ENCODE results near the gene KCNV2. TPM values are rescaled to one million over a fixed set of nuclear protein-coding genes. Genes with fewer than 3 reads are reported as not detected.
"Not testable (repeated sequence)": the region's sequence is repeated elsewhere in the genome, so short reads cannot be mapped to it uniquely, and the experiment has no call there.

Gene KCNV2
- polyA plus RNA-seq (ENCODE audit: insufficient read length) = 0.12 TPM

- DNase-seq = no peak
Measured at GRCh38 chr9:2717385-2717784, at the start of gene KCNV2. TSS of gene KCNV2 (plus strand) at chr9:2717510. CDS start at chr9:2717740, 230 bp downstream.

GRCh38 chr9:2673161-2673560 is 44.1 kb upstream of the KCNV2 start:
- no peak for DNase-seq

DNA sequence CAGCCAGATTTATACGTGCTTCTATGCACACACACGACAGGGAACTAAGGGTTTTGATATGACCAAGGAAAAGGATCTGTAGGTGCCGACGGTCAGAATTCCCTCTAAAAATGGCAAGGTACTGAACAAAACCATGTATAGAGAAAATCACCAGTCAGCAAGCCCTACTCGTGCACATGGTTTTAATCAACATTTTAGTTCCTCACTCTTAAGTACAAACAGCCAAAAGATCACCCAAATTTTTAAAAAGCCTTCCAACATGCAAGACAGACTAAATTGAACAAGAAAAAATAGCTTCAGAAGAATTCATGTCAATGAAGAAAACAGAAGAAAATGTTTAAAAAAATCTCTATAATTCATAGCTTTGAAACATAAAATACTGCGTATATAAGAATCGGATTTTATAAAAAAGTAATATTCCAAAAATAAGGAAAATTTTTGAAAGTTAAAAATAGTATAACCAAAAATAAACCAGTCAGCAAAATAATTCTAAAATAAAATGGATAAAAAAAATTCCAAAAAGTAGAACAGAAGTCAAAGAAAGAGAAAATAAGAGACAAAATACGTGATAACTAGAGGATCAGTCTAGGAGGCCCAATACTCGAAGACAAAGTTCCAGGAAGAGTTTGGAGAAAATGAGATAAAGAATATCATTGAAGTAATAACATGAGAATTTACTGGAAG is 43.0 kb upstream of the KCNV2 start:
- DNase-seq = no peak

DNA sequence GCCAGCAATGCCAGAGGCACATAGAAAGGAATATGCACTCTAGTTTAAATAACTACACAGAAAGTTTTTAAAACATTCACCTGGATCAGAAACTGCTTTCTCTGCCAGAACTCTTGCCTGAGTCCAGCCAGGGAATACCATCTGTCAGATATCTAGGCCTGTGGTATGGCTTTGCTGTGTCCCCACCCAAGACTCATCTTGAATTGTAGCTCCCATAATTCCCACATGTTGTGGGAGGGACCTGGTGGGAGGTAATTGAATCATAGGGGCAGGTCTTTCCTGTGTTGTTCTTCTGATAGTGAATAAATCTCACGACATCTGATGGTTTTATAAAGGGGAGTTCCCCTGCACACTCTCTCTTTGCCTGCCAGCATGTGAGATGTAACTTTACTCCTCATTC is 41.5 kb upstream of the KCNV2 start:
- no peak for DNase-seq

GRCh38 chr9:2676466-2676865 is 40.8 kb upstream of the KCNV2 start:
- DNase-seq = no peak

- no peak for DNase-seq
Measured at GRCh38 chr9:2677915-2678889, 39.1 kb upstream of the KCNV2 start.

GRCh38 chr9:2679011-2679410 is 38.3 kb upstream of the KCNV2 start:
- DNase-seq = no peak

DNA sequence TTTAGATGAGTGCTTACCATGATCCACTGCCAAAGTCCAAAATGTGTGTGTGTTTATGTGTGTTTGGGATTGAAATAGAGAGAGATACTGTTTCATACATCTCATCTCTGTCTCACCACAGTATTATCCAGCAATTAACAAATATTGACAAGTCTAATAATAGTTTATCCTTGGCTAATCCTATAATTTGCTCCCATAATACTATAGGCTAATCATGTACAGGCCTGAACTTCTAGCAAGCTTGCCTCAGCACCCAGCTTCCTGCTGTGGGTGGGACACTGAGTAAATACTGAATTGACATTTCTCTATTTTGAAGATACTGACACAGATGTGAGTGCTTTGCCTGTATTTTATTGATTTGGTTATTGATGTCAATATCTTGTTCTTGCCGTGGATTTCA is 35.3 kb upstream of the KCNV2 start:
- no peak for DNase-seq

GRCh38 chr9:2686911-2687310 is 30.4 kb upstream of the KCNV2 start:
- no peak for DNase-seq

DNA sequence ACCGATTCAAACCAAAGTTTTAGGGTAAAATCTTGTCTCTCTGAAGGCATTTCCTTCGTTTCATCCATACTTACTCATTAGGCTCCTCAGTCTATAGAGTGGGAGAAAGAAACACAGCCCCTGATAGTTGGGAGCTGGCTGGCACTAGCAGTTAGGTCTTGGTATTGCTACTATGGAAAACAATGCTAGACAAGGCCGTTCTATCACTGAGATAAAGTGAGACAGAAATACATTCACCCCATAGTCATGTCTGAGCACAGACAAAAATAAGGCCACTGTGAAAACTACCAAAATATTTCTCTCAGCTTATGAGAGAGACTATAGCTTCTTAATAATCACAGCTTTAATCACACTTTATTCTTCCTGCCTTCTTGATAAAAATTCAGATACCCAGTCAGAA is 28.7 kb upstream of the KCNV2 start:
- DNase-seq = no peak

- no peak for DNase-seq
Measured at GRCh38 chr9:2691212-2691611, 26.1 kb upstream of the KCNV2 start.

- peak; percentile 8 for DNase-seq
Measured at GRCh38 chr9:2691626-2692025, 25.7 kb upstream of the KCNV2 start.

DNA sequence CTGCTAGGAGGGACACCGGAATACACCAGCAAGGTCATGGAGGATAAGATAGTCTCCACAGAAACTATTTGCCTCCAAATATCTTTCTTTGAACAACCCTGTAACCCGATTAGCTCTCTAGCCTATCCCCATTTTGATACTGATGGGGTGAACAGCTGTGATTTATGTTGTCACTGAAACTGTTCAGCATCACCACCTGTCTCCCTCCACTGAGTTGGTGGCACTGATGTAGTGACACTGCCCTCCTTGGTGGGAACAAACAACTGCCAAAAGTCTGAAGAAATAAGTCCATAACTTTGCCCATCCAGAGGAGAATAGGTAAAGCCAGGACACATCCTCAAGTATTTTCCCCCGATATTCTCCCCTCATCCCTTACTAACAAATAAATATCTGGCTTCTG is 24.3 kb upstream of the KCNV2 start:
- no peak for DNase-seq

- no peak for DNase-seq
Measured at GRCh38 chr9:2697492-2697891, 19.8 kb upstream of the KCNV2 start.

DNA sequence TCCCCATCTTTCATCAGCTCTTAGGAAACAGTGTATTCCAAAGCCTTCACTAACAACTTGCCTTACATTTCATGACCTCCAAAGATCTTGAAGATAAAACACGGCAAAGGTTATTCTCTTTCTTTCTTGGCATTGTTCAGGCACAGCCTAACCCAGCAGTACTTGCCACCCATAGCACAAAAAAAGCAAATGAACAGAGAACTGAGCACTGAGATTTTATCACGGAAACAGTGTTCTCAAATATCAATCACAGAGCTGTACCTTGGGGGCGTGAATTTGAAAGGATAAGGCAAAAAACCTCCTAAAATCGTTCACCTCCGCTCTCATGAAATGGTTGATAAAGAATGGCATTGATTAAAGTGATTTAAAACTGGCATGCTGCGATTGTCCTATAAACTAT is 16.9 kb upstream of the KCNV2 start:
- DNase-seq = no peak

DNA sequence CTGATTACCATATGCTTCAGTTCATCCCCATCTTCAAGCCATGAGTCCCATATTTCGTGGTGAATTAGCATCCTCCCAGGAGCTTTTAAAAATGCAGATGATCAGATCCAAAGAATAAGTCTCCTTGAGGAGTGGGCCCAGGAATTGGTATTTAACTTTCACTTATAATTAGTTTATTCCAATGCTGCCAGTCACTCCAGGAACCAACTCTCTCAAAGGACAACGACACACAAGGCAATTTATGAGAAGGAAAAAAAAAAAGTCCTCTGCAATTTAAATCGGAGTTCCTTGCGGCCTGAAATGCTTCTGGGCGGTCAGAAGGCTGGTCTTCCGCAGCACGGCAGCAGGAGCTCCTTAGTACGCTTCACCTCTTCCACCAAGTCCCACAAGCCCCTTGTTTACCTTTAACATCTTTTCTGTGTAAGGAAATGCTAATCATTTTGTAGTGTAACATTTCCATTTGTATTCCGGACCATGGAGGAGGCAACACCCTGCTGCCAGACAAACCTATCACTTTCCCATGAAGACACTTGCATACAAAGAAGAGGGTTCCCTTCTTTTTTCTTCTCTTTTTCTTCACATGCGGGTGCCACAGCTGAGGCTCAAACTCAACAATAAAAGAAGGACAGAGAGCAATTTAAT is 16.3 kb upstream of the KCNV2 start:
- no peak for DNase-seq

- DNase-seq = no peak
Measured at GRCh38 chr9:2704504-2704903, 12.8 kb upstream of the KCNV2 start.

DNA sequence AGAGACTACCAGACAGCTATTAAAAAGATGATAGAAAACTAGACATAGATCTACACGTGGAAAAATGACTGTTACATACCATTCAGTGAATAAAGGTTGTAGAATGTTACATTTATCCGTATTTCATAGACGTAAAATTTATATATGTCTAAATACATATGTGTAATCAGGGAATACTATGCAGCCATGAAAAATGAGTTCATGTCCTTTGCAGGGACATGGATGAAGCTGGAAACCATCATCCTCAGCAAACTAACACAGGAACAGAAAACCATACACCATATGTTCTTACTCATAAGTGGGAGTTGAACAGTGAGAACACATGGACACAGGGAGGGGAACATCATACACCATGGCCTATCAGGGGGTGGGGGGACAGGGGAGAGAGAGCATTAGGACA is 10.1 kb upstream of the KCNV2 start:
- DNase-seq = not testable (repeated sequence)

- no peak for DNase-seq
Measured at GRCh38 chr9:2709645-2710101, 7.6 kb upstream of the KCNV2 start.

GRCh38 chr9:2711716-2712115 is 5.6 kb upstream of the KCNV2 start:
- DNase-seq = no peak

GRCh38 chr9:2718001-2718697 is 839 bp downstream of the KCNV2 start:
- no peak for DNase-seq

- no peak for DNase-seq
Measured at GRCh38 chr9:2718698-2719033, 1.4 kb downstream of the KCNV2 start.

DNA sequence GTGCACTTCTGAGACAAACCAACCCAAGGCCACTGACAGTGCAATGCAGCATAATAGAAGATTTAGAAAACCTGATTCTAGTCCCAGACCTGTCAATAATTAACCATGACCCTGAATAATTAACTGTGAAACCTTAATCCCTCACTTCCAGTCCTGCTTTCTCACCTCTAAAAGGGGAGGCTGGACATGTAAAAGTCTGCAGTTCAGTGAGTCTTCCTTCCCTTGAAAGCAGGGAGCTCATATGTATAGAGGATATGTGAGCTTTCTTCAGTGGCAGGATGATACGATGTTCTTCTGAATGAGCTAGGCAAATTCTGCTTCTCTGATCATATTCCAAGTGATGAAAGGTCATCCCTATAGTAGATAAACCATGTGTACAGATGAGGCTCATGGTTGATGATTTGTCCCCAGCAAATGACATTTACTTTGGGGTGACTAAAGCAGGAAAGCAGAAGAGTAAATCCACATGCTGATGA is 2.9 kb downstream of the KCNV2 start:
- DNase-seq = no peak

All from hindlimb muscle (tissue), 1 donor.